Stomach (tissue), 9 donors: Measurements from ENCODE around the gene SOX6. TPM values are rescaled to one million over a fixed set of nuclear protein-coding genes. Genes with fewer than 3 reads are reported as not detected.

Source experiments
- DNase-seq, 2 donors: peaks; one replicate each; pipeline versions ENCODE4 v3.0.0 to v3.0.0-alpha.2; 2013 to 2019
- H3K27ac ChIP-seq, 5 donors: fragments of 200-600 bp in 4 of 5; sonication (generic) in 4 of 5; one replicate each; pipeline ENCODE4 v1.5.1; 2013 to 2019; ENCODE audit warnings: mild to moderate bottlenecking in 1 of 5, moderate library complexity in 1 of 5
- H3K27me3 ChIP-seq, 3 donors: fragments of 200-600 bp; sonication (generic); one replicate each; pipeline ENCODE4 v1.5.1; 2017 to 2019; ENCODE audit warnings: mixed run types in 1 of 3
- H3K36me3 ChIP-seq, 4 donors: fragments of 200-600 bp; sonication (generic); 1 replicate in 3 of 4; 2 replicates in 1 of 4; pipeline ENCODE4 v1.5.1; 2016 to 2019
- H3K4me1 ChIP-seq, 4 donors: fragments of 200-600 bp; sonication (generic); one replicate each; pipeline ENCODE4 v1.5.1; 2016 to 2019
- H3K4me3 ChIP-seq, 4 donors: fragments of 200-600 bp; sonication (generic) in 3 of 4; one replicate each; pipeline ENCODE4 v1.5.1; 2016 to 2019; ENCODE audit warnings: mild to moderate bottlenecking in 1 of 4
- H3K9me3 ChIP-seq, 4 donors: fragments of 200-600 bp; sonication (generic); one replicate each; pipeline ENCODE4 v1.5.1; 2016 to 2019
- EP300 ChIP-seq: sonication (generic); formaldehyde crosslinking; IDR thresholded peaks from one replicate; pipeline ENCODE4 v1.6.1; 2017; ENCODE audit warnings: antibody characterized with exemption
- POLR2A ChIP-seq, 4 donors: fragments of 450-650 bp; IDR thresholded peaks; one replicate each; pipeline ENCODE4 v1.6.1; 2016; ENCODE audit warnings: antibody characterized with exemption in 4 of 4, control low read depth in 2 of 4, mild to moderate bottlenecking in 1 of 4, moderate library complexity in 1 of 4
- POLR2AphosphoS5 ChIP-seq, 3 donors: sonication (generic); formaldehyde crosslinking; IDR thresholded peaks; one replicate each; pipeline ENCODE4 v1.6.1; 2016; ENCODE audit warnings: antibody characterized with exemption in 3 of 3
- WGBS, 5 donors: extraction: QIAGEN DNeasy Blood & Tissue Kit in 3 of 5; methylation state at CpG; one replicate each; pipeline versions ENCODE4 v1.1.5 to v1.1.7; 2013 to 2018; 5-methylcytosine and 5-hydroxymethylcytosine counted together
- intact Hi-C: fragments of 100-400 bp; cut with DNase I; formaldehyde crosslinking; loops from one replicate; pipeline ENCODE4 v1.15.1; 2023; ENCODE audit warnings: low total_unique reads
- polyA plus RNA-seq, 3 donors: library from polyadenylated mRNA; stranded (reverse); fragments of 200-250 nt; gene quantifications; one replicate each; pipeline ENCODE4 v1.2.3, GENCODE V29; 2013
- total RNA-seq, 5 donors: library from RNA; depleted of rRNA; stranded (reverse); fragments of >200 nt; gene quantifications; one replicate each; pipeline versions ENCODE4 v1.1.0 to v1.2.3, GENCODE V29; 2014 to 2016
- TF ChIP-seq, protein P1 (sequence below), 7 experiments: fragments of 450-650 bp in 4 of 7; fragments of 200-600 bp in 3 of 7; sonication (generic) in 3 of 7; IDR thresholded peaks; one replicate each; pipeline ENCODE4 v1.5.1; 2016 to 2019; ENCODE audit warnings: antibody characterized with exemption in 7 of 7, control low read depth in 2 of 7, mild to moderate bottlenecking in 1 of 7
- donor health status: healthy with polysubstance abuse.
- donor health status: Bipolar disorder and iron deficiency.
- donor health status: healthy.

SOX6 gene
- total and polyA plus RNA-seq, 8 donors = 1.2 to 13.6 (median 4.5) TPM

- peak overlapping the region in 4 of 5 donors; percentile 77 to 83 (median 80) for H3K27ac ChIP-seq
- TF ChIP-seq POLR2A (IDR thresholded peaks at IDR 0.05) = no peak
- no peak for TF ChIP-seq EP300
- peak; percentile 50 to 74 (median 73) for TF ChIP-seq POLR2AphosphoS5 (IDR thresholded peaks at IDR 0.05)
- TF ChIP-seq, protein P1, sequence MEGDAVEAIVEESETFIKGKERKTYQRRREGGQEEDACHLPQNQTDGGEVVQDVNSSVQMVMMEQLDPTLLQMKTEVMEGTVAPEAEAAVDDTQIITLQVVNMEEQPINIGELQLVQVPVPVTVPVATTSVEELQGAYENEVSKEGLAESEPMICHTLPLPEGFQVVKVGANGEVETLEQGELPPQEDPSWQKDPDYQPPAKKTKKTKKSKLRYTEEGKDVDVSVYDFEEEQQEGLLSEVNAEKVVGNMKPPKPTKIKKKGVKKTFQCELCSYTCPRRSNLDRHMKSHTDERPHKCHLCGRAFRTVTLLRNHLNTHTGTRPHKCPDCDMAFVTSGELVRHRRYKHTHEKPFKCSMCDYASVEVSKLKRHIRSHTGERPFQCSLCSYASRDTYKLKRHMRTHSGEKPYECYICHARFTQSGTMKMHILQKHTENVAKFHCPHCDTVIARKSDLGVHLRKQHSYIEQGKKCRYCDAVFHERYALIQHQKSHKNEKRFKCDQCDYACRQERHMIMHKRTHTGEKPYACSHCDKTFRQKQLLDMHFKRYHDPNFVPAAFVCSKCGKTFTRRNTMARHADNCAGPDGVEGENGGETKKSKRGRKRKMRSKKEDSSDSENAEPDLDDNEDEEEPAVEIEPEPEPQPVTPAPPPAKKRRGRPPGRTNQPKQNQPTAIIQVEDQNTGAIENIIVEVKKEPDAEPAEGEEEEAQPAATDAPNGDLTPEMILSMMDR (IDR thresholded peaks at IDR 0.05) = no peak
- H3K9me3 ChIP-seq = no peaks in the 10 kb centered on the region
- no peaks in the 10 kb centered on the region for H3K36me3 ChIP-seq
- no peak overlapping the region for H3K4me3 ChIP-seq
- intact Hi-C loops = no loop called here
- H3K4me1 ChIP-seq = peaks cover 26 to 45% (median 33%) of the 10 kb centered on the region in 4 donors
- H3K27me3 ChIP-seq = no peaks in the 10 kb centered on the region
- peak; percentile 61 to 86 for DNase-seq
- WGBS, 5 donors = 14 to 31% (median 25%) methylated on average over 4 of the region's 4 CpGs
These were observed 387.1 kb downstream of the SOX6 start for GRCh38 chr11:15969281-15969680.

- intact Hi-C loops = no loop called here
- no peaks in the 10 kb centered on the region for H3K36me3 ChIP-seq
- peak overlapping the region; percentile 70 to 83 (median 80) for H3K27ac ChIP-seq
- no peaks in the 10 kb centered on the region for H3K27me3 ChIP-seq
- no peaks in the 10 kb centered on the region for H3K9me3 ChIP-seq
- peaks cover 26 to 45% (median 33%) of the 10 kb centered on the region in 4 donors for H3K4me1 ChIP-seq
- no peak for TF ChIP-seq POLR2A (IDR thresholded peaks at IDR 0.05)
- TF ChIP-seq POLR2AphosphoS5 (IDR thresholded peaks at IDR 0.05) = no peak
- WGBS, 5 donors = 54 to 64% (median 57%) methylated on average over 10 of the region's 10 CpGs
- DNase-seq = no peak
- no peak overlapping the region for H3K4me3 ChIP-seq
These were observed 387.8 kb downstream of the SOX6 start for GRCh38 chr11:15968461-15969130.

DNA sequence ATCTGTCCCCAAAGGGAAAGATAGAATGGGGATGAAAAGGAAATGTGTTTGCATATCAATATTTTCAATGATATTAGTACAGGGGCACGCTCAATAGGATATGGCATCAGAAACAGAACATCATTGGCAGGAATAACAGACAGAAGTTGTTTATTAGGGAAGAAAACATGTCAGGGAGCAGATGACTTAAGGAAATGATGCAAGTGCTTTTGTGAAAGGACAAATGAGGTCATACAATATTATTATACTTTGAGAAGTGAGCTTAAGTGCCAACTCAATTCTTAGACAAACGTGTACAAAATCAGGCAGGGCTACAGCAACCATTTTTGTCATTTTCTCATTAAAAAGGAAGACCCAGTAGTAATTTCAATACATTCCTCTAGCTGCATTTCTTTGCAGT lies 388.4 kb downstream of the SOX6 start:
- TF ChIP-seq POLR2A (IDR thresholded peaks at IDR 0.05) (no peak), EP300 (no peak), POLR2AphosphoS5 (IDR thresholded peaks at IDR 0.05) (peak in 2 of 3 donors; percentile 35 to 53)
- TF ChIP-seq, protein P1 (IDR thresholded peaks at IDR 0.05) = no peak
- no peak for DNase-seq
- H3K27me3 ChIP-seq = no peaks in the 10 kb centered on the region
- intact Hi-C loops = no loop called here
- no peak overlapping the region for H3K4me3 ChIP-seq
- peaks cover 26 to 45% (median 33%) of the 10 kb centered on the region in 4 donors for H3K4me1 ChIP-seq
- H3K9me3 ChIP-seq = no peaks in the 10 kb centered on the region
- no peaks in the 10 kb centered on the region for H3K36me3 ChIP-seq
- 14 to 33% (median 25%) methylated on average over 2 of the region's 2 CpGs for WGBS, 5 donors
- H3K27ac ChIP-seq = peak overlapping the region in 4 of 5 donors; percentile 77 to 83 (median 80)

DNA sequence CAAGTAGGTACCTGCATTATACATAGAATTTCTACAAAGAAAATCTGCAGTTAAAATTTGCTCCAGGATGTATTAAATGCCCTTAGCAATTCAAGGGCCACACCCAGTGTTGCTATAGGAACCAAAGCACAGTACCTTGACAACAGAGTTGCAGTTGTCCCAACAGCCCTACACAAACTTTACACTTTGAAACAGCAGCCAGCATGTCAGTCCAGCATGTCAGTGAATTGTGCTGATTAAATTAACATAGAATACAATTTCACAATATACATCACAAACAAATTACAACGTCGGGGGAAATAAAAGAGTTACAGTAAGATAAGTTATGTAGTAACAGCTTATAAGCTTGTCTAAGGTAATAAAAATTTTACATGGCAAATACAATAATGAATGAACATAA lies 389.2 kb downstream of the SOX6 start:
- Histone ChIP-seq H3K4me1 (peaks cover 26 to 45% (median 33%) of the 10 kb centered on the region in 4 donors), H3K27me3 (no peaks in the 10 kb centered on the region), H3K36me3 (no peaks in the 10 kb centered on the region), H3K9me3 (no peaks in the 10 kb centered on the region), H3K27ac (peak overlapping the region in 3 of 5 donors; percentile 80 to 83 (median 81)), H3K4me3 (no peak overlapping the region)
- TF ChIP-seq, protein P1 (IDR thresholded peaks at IDR 0.05) = no peak
- no peak for TF ChIP-seq POLR2A (IDR thresholded peaks at IDR 0.05)
- no peak for TF ChIP-seq EP300
- TF ChIP-seq POLR2AphosphoS5 (IDR thresholded peaks at IDR 0.05) = no peak
- intact Hi-C loops = no loop called here
- peak in 1 of 2 donors; percentile 92 for DNase-seq
- 40 to 47% (median 43%) methylated on average over 2 of the region's 2 CpGs for WGBS, 5 donors
